Measurements from ENCODE around the gene SAC3D1. TPM values are rescaled to one million over a fixed set of nuclear protein-coding genes. Genes with fewer than 3 reads are reported as not detected.
"Not testable (repeated sequence)": the region's sequence is repeated elsewhere in the genome, so short reads cannot be mapped to it uniquely, and the experiment has no call there.

The SAC3D1 gene
- total RNA-seq, 1 experiment from 2014 or later, result 33.9 TPM

DNA sequence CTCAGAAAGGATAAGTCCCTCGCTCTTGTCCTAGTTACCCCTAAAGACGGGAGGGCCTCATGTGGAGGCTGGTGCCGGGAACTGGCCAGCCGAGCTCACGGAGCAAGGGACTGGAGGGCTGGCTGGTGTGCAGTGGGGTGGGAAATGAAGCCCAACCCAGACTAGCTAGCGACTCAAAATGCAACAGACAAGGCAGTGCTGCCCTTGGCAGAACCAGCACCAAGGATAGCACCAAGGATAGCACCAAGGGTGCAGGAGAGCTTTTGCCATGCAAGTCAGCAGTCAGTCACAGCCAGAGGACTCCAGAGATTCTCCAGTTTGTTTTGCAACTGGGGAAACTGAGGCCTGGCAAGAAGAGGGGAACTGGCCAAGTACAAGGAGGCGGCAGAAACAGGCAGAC is 37.7 kb upstream of the SAC3D1 start:
- Histone ChIP-seq H3F3A (ENCODE audit: insufficient read depth, low read depth) (peaks cover 11% of the 10 kb centered on the region), H3K4me1 (replicated peaks; ENCODE audit: insufficient read depth) (peaks cover 18% of the 10 kb centered on the region), H3K79me2 (ENCODE audit: low read depth) (no peaks in the 10 kb centered on the region), H3K4me3 (no peak overlapping the region), H3K4me2 (no peak overlapping the region), H2AFZ (no peak overlapping the region), H3K27me3 (ENCODE audit: insufficient read depth, low read depth) (no peaks in the 10 kb centered on the region), H3K9me2 (ENCODE audit: insufficient read depth) (no peaks in the 10 kb centered on the region), H3K36me3 (ENCODE audit: low read depth) (no peaks in the 10 kb centered on the region), H4K20me1 (ENCODE audit: insufficient read depth) (no peaks in the 10 kb centered on the region), H3K27ac (no peak overlapping the region), H3K9me3 (ENCODE audit: insufficient read depth, low read depth) (no peaks in the 10 kb centered on the region)
- CTCF ChIA-PET, result interaction anchor here (0.8 kb wide), 1 partner anchor 87 kb away, joined by 3 read pairs; no protein-coding TSS in a partner anchor
- intact Hi-C loops (cut with micrococcal nuclease; ENCODE audit: unreplicated experiment), result no loop called here
- TF ChIP-seq EZH2 (IDR thresholded peaks at IDR 0.05; ENCODE audit: low read depth), result no peak
- TF ChIP-seq CTCF (conservative IDR thresholded peaks at IDR 0.05), result no peak
- DNase-seq, result no peak
- POLR2A ChIA-PET (ENCODE audit: unreplicated experiment), result interaction anchor here (0.6 kb wide), 1 partner anchor 139 kb away, joined by 6 read pairs; no protein-coding TSS in a partner anchor
- no TSS peak for BruUV-seq (replicated peaks)

DNA sequence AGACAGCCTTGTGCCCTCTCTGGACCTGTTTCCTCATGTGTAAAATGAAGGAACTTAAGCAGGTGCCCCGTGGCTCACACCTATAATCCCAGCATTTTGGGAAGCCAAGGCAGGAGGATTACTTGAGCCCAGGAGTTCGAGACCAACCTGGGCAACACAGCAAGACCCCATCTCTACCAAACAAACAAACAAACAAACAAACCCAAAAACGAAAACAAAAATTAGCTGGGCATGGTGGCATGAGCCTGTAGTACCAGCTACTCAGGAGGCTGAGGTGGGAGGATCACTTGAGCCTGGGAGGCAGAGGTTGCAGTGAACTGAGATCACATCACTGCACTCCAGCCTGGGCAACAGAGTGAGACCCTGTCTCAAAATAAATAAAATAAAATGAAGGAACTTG is 37.0 kb upstream of the SAC3D1 start:
- H3K27me3 ChIP-seq (ENCODE audit: insufficient read depth, low read depth); H3K9me2 ChIP-seq (ENCODE audit: insufficient read depth); H3K4me2 ChIP-seq; H3K4me3 ChIP-seq; H2AFZ ChIP-seq; POLR2A ChIA-PET (ENCODE audit: unreplicated experiment); H3K79me2 ChIP-seq (ENCODE audit: low read depth); H3K9me3 ChIP-seq (ENCODE audit: insufficient read depth, low read depth); H3K27ac ChIP-seq; H3K36me3 ChIP-seq (ENCODE audit: low read depth); intact Hi-C loops (cut with micrococcal nuclease; ENCODE audit: unreplicated experiment); CTCF ChIA-PET; H4K20me1 ChIP-seq (ENCODE audit: insufficient read depth); BruUV-seq (replicated peaks); DNase-seq; H3F3A ChIP-seq (ENCODE audit: insufficient read depth, low read depth): not testable (repeated sequence)
- H3K4me1 ChIP-seq (replicated peaks; ENCODE audit: insufficient read depth), result peaks cover 20% of the 10 kb centered on the region

DNA sequence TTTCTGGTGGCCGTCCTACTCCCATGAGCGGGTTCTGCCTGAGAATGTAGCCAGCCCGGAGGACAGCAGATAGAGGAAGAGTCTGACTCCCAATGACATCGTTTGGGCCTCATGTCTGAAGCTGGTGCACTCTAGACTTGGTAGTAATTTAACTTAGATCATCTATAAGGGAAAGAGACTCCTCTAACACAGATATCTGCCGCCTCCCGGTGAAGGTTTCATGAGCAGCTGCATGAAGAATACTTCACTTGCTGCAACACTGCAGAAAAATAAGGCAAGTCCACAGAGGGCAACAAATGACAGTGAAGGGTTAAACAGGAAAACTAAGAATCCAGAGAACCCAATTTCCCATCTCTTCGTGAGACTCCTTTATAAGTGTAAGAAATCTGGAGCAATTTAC is 33.0 kb upstream of the SAC3D1 start:
- Histone ChIP-seq H3K9me2 (ENCODE audit: insufficient read depth) (no peaks in the 10 kb centered on the region), H3K79me2 (ENCODE audit: low read depth) (no peaks in the 10 kb centered on the region), H3K36me3 (ENCODE audit: low read depth) (no peaks in the 10 kb centered on the region), H3K27me3 (ENCODE audit: insufficient read depth, low read depth) (no peaks in the 10 kb centered on the region), H3F3A (ENCODE audit: insufficient read depth, low read depth) (peaks cover 20% of the 10 kb centered on the region), H2AFZ (no peak overlapping the region), H3K27ac (peak overlapping the region; percentile 76), H3K4me2 (peak overlapping the region; percentile 52), H3K4me3 (no peak overlapping the region), H4K20me1 (ENCODE audit: insufficient read depth) (no peaks in the 10 kb centered on the region), H3K9me3 (ENCODE audit: insufficient read depth, low read depth) (no peaks in the 10 kb centered on the region), H3K4me1 (replicated peaks; ENCODE audit: insufficient read depth) (peaks cover 22% of the 10 kb centered on the region)
- intact Hi-C loops (cut with micrococcal nuclease; ENCODE audit: unreplicated experiment), result no loop called here
- no peak for TF ChIP-seq EZH2 (IDR thresholded peaks at IDR 0.05; ENCODE audit: low read depth)
- TF ChIP-seq CTCF (conservative IDR thresholded peaks at IDR 0.05), result no peak
- ChIA-PET POLR2A (ENCODE audit: unreplicated experiment) (interaction anchor here (0.7 kb wide), 1 partner anchor 11 kb away, joined by 8 read pairs; the partner anchor contains the start of gene BATF2), CTCF (no interaction called here)
- DNase-seq, result no peak
- no TSS peak for BruUV-seq (replicated peaks)

DNA sequence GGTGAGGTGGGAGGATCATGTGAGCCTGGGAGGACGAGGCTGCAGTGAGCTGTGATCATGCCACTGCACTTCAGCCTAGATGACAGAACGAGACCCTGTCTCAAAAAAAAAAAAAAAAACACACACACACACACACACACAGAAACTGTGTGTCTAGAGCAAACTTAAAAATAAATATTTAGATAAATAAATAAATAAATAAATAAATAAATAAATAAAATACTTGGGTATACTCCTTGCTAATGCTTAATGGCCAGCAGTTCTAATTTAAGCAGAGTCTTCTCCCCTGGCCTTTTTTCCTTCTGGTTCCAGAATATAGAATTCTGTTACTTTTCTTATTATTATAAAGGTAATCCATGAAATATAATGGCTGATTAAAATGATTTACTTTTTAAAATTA is 32.1 kb upstream of the SAC3D1 start:
- Histone ChIP-seq H3K79me2 (ENCODE audit: low read depth) (no peaks in the 10 kb centered on the region), H3K27me3 (ENCODE audit: insufficient read depth, low read depth) (no peaks in the 10 kb centered on the region), H3K36me3 (ENCODE audit: low read depth) (no peaks in the 10 kb centered on the region), H3K27ac (no peak overlapping the region), H3K4me1 (replicated peaks; ENCODE audit: insufficient read depth) (peaks cover 26% of the 10 kb centered on the region), H3K9me3 (ENCODE audit: insufficient read depth, low read depth) (no peaks in the 10 kb centered on the region), H3K4me3 (no peak overlapping the region), H2AFZ (no peak overlapping the region), H3F3A (ENCODE audit: insufficient read depth, low read depth) (peaks cover 26% of the 10 kb centered on the region), H4K20me1 (ENCODE audit: insufficient read depth) (no peaks in the 10 kb centered on the region), H3K9me2 (ENCODE audit: insufficient read depth) (no peaks in the 10 kb centered on the region), H3K4me2 (no peak overlapping the region)
- CTCF ChIA-PET, result interaction anchor here (0.6 kb wide), 1 partner anchor 260 kb away, joined by 4 read pairs; no protein-coding TSS in a partner anchor
- no TSS peak for BruUV-seq (replicated peaks)
- intact Hi-C loops (cut with micrococcal nuclease; ENCODE audit: unreplicated experiment), result no loop called here
- POLR2A ChIA-PET (ENCODE audit: unreplicated experiment), result no interaction called here
- TF ChIP-seq CTCF (conservative IDR thresholded peaks at IDR 0.05) (no peak), EZH2 (IDR thresholded peaks at IDR 0.05; ENCODE audit: low read depth) (no peak)
- DNase-seq, result no peak

Data from PC-9 (cell line).